HG03354 (cell line): ENCODE data around the gene RAPSN.

Experiments used
- ATAC-seq: cut with Tn5 transposase; IDR thresholded peaks from one replicate; pipeline ENCODE4 v1.9.1; 2021; ENCODE audit warnings: mild to moderate bottlenecking; ENCODE audit not compliant: unreplicated experiment, poor library complexity, severe bottlenecking

RAPSN gene

GRCh38 chr11:47437218-47437745 lies 11.7 kb downstream of the RAPSN start:
- no peak for ATAC-seq

- no peak for ATAC-seq
Measured at GRCh38 chr11:47436726-47437125, 12.2 kb downstream of the RAPSN start.

GRCh38 chr11:47435687-47436086 lies 13.2 kb downstream of the RAPSN start:
- ATAC-seq: no peak

- no peak for ATAC-seq
Measured at GRCh38 chr11:47434011-47434786, 14.7 kb downstream of the RAPSN start.

GRCh38 chr11:47433157-47433556 lies 15.8 kb downstream of the RAPSN start:
- ATAC-seq: no peak

- ATAC-seq: no peak
Measured at GRCh38 chr11:47431356-47432083, 17.4 kb downstream of the RAPSN start.

- no peak for ATAC-seq
Measured at GRCh38 chr11:47430524-47430923, 18.4 kb downstream of the RAPSN start.

GRCh38 chr11:47426062-47426956 lies 22.6 kb downstream of the RAPSN start, which contains the start of gene PSMC3:
TSS of gene PSMC3 (minus strand) at chr11:47426439. CDS start at chr11:47426279, 160 bp downstream.
- peak; percentile 94 for ATAC-seq

GRCh38 chr11:47425611-47426010 lies 23.3 kb downstream of the RAPSN start:
- ATAC-seq: no peak

GRCh38 chr11:47418454-47419259 lies 30.3 kb downstream of the RAPSN start:
- ATAC-seq: no peak

- ATAC-seq: no peak
Measured at GRCh38 chr11:47417712-47418111, 31.2 kb downstream of the RAPSN start.

GRCh38 chr11:47415949-47416472 lies 32.9 kb downstream of the RAPSN start:
- ATAC-seq: no peak

GRCh38 chr11:47415091-47415854 lies 33.7 kb downstream of the RAPSN start:
- no peak for ATAC-seq

- no peak for ATAC-seq
Measured at GRCh38 chr11:47414685-47415070, 34.3 kb downstream of the RAPSN start.

GRCh38 chr11:47413908-47414684 lies 34.8 kb downstream of the RAPSN start:
- no peak for ATAC-seq

- ATAC-seq: no peak
Measured at GRCh38 chr11:47413351-47413750, 35.6 kb downstream of the RAPSN start.
